Measurements from ENCODE around the gene FMN1.
A peak's percentile ranks its signal among the peaks of the same experiment; 100 is the strongest.

Gene FMN1

DNA sequence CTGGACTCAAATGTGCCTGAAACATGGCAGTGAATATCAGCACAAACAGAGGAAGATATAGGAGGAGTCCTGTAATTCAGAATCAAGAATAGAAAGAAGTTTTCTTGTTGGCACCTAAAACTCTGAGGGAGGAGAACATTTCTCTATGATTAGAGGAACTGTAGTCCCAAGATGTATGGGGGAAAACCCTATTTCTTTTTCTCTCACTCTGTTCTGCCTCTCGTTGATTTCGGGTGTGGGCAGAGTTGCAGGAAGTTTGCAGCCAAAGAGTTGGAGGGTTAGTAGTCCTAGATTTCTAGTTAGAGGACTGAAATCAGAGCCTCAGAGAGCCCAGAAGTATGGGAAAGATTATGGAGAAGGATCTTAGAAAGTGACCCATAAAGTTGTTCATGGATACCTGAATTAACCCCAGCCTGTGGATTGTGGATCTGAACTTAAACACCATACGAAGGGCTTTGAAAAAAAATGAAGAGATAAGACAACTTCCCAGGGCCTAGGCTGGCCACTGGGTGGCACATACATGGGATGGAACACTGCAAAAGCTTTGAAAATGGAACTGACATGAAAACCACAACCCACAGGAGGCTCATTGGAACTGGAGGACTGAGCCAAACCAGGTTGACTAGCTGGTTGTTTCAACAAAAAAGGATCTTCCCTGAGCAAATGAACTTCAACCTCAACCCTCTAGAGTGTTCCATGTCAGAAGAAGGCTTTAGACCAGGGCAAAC lies 34.6 kb downstream of the FMN1 start:
- TF ChIP-seq, protein P1, sequence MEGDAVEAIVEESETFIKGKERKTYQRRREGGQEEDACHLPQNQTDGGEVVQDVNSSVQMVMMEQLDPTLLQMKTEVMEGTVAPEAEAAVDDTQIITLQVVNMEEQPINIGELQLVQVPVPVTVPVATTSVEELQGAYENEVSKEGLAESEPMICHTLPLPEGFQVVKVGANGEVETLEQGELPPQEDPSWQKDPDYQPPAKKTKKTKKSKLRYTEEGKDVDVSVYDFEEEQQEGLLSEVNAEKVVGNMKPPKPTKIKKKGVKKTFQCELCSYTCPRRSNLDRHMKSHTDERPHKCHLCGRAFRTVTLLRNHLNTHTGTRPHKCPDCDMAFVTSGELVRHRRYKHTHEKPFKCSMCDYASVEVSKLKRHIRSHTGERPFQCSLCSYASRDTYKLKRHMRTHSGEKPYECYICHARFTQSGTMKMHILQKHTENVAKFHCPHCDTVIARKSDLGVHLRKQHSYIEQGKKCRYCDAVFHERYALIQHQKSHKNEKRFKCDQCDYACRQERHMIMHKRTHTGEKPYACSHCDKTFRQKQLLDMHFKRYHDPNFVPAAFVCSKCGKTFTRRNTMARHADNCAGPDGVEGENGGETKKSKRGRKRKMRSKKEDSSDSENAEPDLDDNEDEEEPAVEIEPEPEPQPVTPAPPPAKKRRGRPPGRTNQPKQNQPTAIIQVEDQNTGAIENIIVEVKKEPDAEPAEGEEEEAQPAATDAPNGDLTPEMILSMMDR (IDR thresholded peaks at IDR 0.05; ENCODE audit: control insufficient read depth, insufficient read depth, low read depth, low read length, missing control alignments), result no peak
- H3K4me3 ChIP-seq (ENCODE audit: control insufficient read depth, low read depth, low read length), result no peak overlapping the region
- DNase-seq (ENCODE audit: low read depth), result no peak

DNA sequence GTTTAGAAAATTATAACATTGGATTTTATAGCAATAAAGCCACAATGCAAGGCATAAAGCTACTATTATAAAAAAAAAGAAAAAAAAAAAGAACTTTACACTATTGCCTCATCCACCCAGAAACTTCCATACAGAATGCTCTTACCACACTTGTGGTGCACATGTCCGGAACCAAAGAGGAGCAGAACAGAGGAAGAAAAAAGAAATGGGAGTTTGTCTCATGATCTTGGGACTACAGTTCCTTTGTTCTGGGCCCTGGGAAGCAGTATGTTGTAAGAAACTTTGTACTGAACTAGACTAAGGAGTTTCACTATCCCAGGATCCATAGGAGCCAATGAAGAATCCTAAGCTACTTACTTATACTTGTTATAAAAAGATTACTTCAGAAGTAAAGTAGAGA lies 36.1 kb downstream of the FMN1 start:
- TF ChIP-seq, protein P1 (IDR thresholded peaks at IDR 0.05; ENCODE audit: control insufficient read depth, insufficient read depth, low read depth, low read length, missing control alignments), result no peak
- H3K4me3 ChIP-seq (ENCODE audit: control insufficient read depth, low read depth, low read length), result no peak overlapping the region
- DNase-seq (ENCODE audit: low read depth), result no peak

DNA sequence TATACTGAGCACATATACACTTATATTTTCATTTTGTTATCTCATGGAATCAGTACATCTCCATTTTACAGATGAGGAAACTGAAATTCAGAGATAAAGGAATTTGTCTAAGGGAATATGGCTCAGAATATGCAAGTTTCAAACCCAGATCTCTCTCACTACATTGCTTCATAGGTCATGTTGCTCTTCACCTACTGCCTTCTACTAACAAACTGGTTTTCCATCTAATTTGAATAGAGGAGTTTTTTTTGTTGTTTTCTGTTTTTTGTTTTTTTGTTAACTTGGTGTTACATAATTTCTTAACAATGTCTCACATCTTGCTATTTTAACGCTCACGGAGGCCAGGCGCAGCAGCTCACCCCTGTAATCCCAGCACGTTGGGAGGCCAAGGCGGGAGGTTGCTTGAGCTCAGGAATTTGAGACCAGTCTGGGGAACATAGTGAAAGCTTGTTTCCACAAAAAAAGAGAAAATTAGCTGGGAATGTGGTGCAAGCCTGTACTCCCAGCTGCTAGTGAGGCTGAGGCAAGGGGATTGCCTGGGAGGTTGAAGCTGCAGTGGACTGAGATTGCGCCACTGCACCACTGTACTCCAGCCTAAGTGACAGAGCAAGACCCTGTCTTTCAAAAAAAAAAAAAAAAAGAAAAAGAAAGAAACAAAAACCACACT lies 37.0 kb downstream of the FMN1 start:
- DNase-seq (ENCODE audit: low read depth), result no peak
- TF ChIP-seq, protein P1 (IDR thresholded peaks at IDR 0.05; ENCODE audit: control insufficient read depth, insufficient read depth, low read depth, low read length, missing control alignments), result no peak
- H3K4me3 ChIP-seq (ENCODE audit: control insufficient read depth, low read depth, low read length), result no peak overlapping the region

DNA sequence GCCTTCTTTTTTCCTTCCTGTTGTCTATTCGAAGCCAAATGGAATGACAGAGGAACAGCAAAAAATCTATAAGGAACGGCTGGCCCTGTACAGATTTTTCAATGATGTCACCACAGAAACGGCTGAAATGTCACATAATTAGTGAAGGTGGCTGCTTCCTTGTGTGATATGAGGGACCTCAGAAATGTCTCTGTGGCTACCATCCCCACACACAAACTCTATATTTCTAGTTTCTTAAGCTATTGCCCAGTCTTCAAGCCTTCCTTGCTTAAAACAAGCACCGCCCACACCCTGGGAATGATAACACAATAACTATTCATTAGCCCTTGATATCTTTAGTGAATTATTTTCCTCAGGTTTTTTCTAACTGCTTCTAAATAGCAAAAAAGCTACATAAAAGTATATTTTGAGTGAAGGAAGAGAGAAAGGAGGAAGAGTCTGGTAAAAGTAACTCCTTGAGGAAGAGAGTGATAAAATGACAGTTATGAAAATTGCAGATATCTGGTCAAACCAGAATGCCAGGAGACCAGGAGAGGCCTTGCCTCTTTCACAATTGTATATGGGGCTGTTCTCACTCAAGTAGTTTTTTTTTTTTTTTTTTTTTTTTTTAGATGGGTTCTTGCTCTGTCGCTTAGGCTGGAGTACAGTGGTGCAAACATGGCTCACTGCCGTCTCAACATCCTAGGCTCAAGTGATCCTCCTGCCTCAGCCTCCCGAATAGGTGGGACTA lies 38.7 kb downstream of the FMN1 start:
- H3K4me3 ChIP-seq (ENCODE audit: control insufficient read depth, low read depth, low read length), result no peak overlapping the region
- no peak for DNase-seq (ENCODE audit: low read depth)
- TF ChIP-seq, protein P1 (IDR thresholded peaks at IDR 0.05; ENCODE audit: control insufficient read depth, insufficient read depth, low read depth, low read length, missing control alignments), result no peak

DNA sequence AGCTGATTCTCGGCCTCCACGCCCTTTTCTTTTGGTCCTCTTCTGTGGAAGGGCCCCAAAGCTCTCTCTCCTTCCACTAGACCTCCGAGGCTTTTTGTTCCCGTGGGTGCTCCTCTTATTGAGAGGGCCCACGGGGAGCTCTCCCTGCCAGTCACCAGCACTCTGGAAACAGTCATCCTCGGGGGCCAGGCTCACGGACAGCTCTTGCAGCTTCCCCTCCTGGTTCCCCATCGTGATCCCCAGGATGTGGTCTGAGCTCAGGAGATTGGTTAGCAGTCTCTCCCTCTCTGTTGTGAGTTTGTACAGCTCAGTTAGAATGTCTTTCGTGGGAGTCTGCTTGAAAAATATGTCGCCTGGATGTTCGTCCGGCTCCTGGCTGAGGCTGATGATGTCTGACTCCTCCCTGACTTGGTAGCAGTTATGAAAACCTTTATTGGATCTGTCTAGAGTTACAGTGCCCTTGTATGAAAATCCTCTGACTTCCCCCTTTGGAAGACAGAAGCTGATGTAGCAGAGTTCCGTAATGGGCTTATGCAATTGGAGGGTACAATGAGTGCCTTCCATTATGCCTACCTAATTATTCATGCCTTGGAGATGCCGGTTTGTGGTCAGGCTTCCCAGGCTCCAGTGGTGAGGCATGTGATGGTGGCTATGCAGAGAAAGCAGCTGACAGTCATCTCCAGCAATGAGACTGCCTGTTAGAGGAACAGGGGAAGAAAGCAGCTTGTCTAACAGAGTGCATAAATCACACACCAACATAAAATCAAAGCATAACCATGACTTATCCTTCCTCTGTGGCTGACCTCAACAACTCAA lies 40.0 kb downstream of the FMN1 start:
- DNase-seq (ENCODE audit: low read depth), result peak; percentile 71

More for the DNA sequence above, 40.0 kb downstream of the FMN1 start:
- no peak overlapping the region for H3K4me3 ChIP-seq (ENCODE audit: control insufficient read depth, low read depth, low read length)
- TF ChIP-seq, protein P1 (IDR thresholded peaks at IDR 0.05; ENCODE audit: control insufficient read depth, insufficient read depth, low read depth, low read length, missing control alignments), result no peak

All from AG09309 (cell line).